ENCODE data around the gene GALNT11.

- no peak for TF ChIP-seq CTCF (IDR thresholded peaks at IDR 0.05)
- no peak for TF ChIP-seq POLR2A (IDR thresholded peaks at IDR 0.05)
Measured at GRCh38 chr7:152073352-152073751, 47.9 kb downstream of the GALNT11 start.

Data from heart left ventricle (tissue), 13 donors.